HCT116 (cell line): ENCODE measurements around the gene TXNDC15. TPM values are rescaled to one million over a fixed set of nuclear protein-coding genes. Genes with fewer than 3 reads are reported as not detected.
A peak's percentile ranks its signal among the peaks of the same experiment; 100 is the strongest.

Experiments used
- ATAC-seq: fragments of 200-7000 bp; cut with Tn5 transposase; 2 replicates; pipeline ENCODE4 v1.9.1; 2020; ENCODE audit warnings: mild to moderate bottlenecking, moderate library complexity
- BruUV-seq: library from RNA; stranded (reverse); fragments of 400-500 nt; replicated peaks from 2 replicates; lab custom pipeline; 2021; lab: Mats Ljungman, UMichigan
- CTCF ChIA-PET: fragments of 300-600 bp; sonication (Branson Sonifier 250); formaldehyde crosslinking; loops from one replicate; lab custom pipeline; 2021; ENCODE audit warnings: antibody characterized with exemption; lab: Charles Lee
- POLR2A ChIA-PET: fragments of 300-600, 350-600 bp; sonication (Branson Sonifier 250); formaldehyde crosslinking; loops from one replicate; lab custom pipeline; 2021; ENCODE audit warnings: antibody characterized with exemption; lab: Charles Lee
- RAD21 ChIA-PET, 2 experiments: fragments of 300-600 bp; sonication (Branson Sonifier 250); formaldehyde crosslinking; loops; one replicate each; lab custom pipeline; 2023; ENCODE audit warnings: low total read pairs in 2 of 2; ENCODE audit not compliant: uncharacterized antibody in 2 of 2, unreplicated experiment in 2 of 2, low non-redundant PET in 1 of 2; lab: Charles Lee
- DNase-seq: peaks from one replicate; pipeline ENCODE4 v3.0.0-alpha.2; 2010; ENCODE audit warnings: low read depth, low spot score
- H2AFZ ChIP-seq: fragments of 200-600 bp; shearing (Covaris generic), sonication (generic); 2 replicates; pipeline ENCODE4 v1.6.1; 2017; ENCODE audit warnings: low read depth, mixed run types, mixed read lengths, antibody characterized with exemption, low read length; ENCODE audit not compliant: poor library complexity, severe bottlenecking
- H3K27ac ChIP-seq: 2 replicates; pipeline ENCODE4 v1.5.1; 2012; ENCODE audit warnings: low read depth, low read length
- H3K27me3 ChIP-seq: fragments of 200-600 bp; sonication (generic); 2 replicates; pipeline ENCODE4 v1.6.1; 2016; ENCODE audit warnings: mixed run types, low read length, mixed read lengths; ENCODE audit not compliant: insufficient read depth
- H3K36me3 ChIP-seq, 2 experiments: fragments of 200-500 bp in 1 of 2; fragments of 200-600 bp in 1 of 2; sonication (Bioruptor generic) in 1 of 2; sonication (generic) in 1 of 2; 2 replicates each; pipeline versions ENCODE4 v1.5.1 to v1.6.1; 2014 to 2016; ENCODE audit warnings: low read length in 2 of 2, inconsistent platforms in 1 of 2, mixed read lengths in 1 of 2, mixed run types in 1 of 2; ENCODE audit not compliant: insufficient read depth in 2 of 2, control insufficient read depth in 1 of 2
- H3K4me1 ChIP-seq, 2 experiments: fragments of 200-600 bp in 1 of 2; sonication (generic) in 1 of 2; 2 replicates each; pipeline versions ENCODE4 v1.5.1 to v1.6.1; 2012 to 2017; ENCODE audit warnings: low read length in 2 of 2, inconsistent platforms in 1 of 2, mild to moderate bottlenecking in 1 of 2, mixed read lengths in 1 of 2, mixed run types in 1 of 2, moderate library complexity in 1 of 2; ENCODE audit not compliant: insufficient read depth in 2 of 2, control insufficient read depth in 1 of 2
- H3K4me2 ChIP-seq: fragments of 200-600 bp; sonication (generic); 2 replicates; pipeline ENCODE4 v1.6.1; 2017; ENCODE audit warnings: mixed run types, low read length, mixed read lengths
- H3K4me3 ChIP-seq, 2 experiments: fragments of 200-600 bp in 1 of 2; sonication (generic) in 1 of 2; replicated peaks in 1 of 2; 2 replicates each; pipeline ENCODE4 v1.5.1; 2011 to 2016; ENCODE audit warnings: low read length in 2 of 2, control low read depth in 1 of 2, low read depth in 1 of 2, mild to moderate bottlenecking in 1 of 2, mixed read lengths in 1 of 2, mixed run types in 1 of 2
- H3K79me2 ChIP-seq: fragments of 200-600 bp; sonication (generic); 2 replicates; pipeline ENCODE4 v1.6.1; 2017; ENCODE audit warnings: mild to moderate bottlenecking, mixed run types, low read length, moderate library complexity, mixed read lengths; ENCODE audit not compliant: insufficient read depth
- H3K9ac ChIP-seq: fragments of 200-600 bp; sonication (generic); 2 replicates; pipeline ENCODE4 v1.6.1; 2016; ENCODE audit warnings: low read length, mixed read lengths
- H3K9me2 ChIP-seq: fragments of 200-600 bp; sonication (generic), shearing (Covaris generic); 2 replicates; pipeline ENCODE4 v1.6.1; 2017; ENCODE audit warnings: mixed run types, mild to moderate bottlenecking, moderate library complexity; ENCODE audit not compliant: insufficient read depth
- H3K9me3 ChIP-seq, 2 experiments: fragments of 200-500 bp in 1 of 2; fragments of 200-600 bp in 1 of 2; sonication (Bioruptor generic) in 1 of 2; sonication (generic) in 1 of 2; 2 replicates each; pipeline ENCODE4 v1.6.1; 2014 to 2017; ENCODE audit warnings: low read length in 2 of 2, mixed read lengths in 2 of 2, inconsistent platforms in 1 of 2, low read depth in 1 of 2, mild to moderate bottlenecking in 1 of 2, mixed run types in 1 of 2, moderate library complexity in 1 of 2; ENCODE audit not compliant: control insufficient read depth in 1 of 2, insufficient read depth in 1 of 2
- H4K20me1 ChIP-seq: fragments of 200-600 bp; sonication (generic), shearing (Covaris generic); 2 replicates; pipeline ENCODE4 v1.6.1; 2017; ENCODE audit warnings: mixed run types, mild to moderate bottlenecking, moderate library complexity; ENCODE audit not compliant: insufficient read depth
- CBX3 ChIP-seq: IDR thresholded peaks from 2 replicates; pipeline ENCODE4 v1.6.1; 2012; ENCODE audit warnings: low read depth
- CEBPB ChIP-seq: IDR thresholded peaks from 2 replicates; pipeline ENCODE4 v1.6.1; 2012; ENCODE audit warnings: low read depth
- EGR1 ChIP-seq: IDR thresholded peaks from 2 replicates; pipeline ENCODE4 v1.6.1; 2012; ENCODE audit warnings: low read depth
- ELF1 ChIP-seq: IDR thresholded peaks from 2 replicates; pipeline ENCODE4 v1.6.1; 2012; ENCODE audit warnings: low read depth, borderline replicate concordance
- EZH2 ChIP-seq: fragments of 200-600 bp; sonication (generic); IDR thresholded peaks from 2 replicates; pipeline ENCODE4 v1.6.1; 2017; ENCODE audit warnings: antibody characterized with exemption, mixed run types
- POLR2A ChIP-seq: IDR thresholded peaks from 2 replicates; pipeline ENCODE4 v1.7.0; 2011; ENCODE audit warnings: borderline replicate concordance; ENCODE audit not compliant: insufficient read depth, insufficient read length; ENCODE audit errors: extremely low read depth
- POLR2AphosphoS5 ChIP-seq: IDR thresholded peaks from 2 replicates; pipeline ENCODE4 v1.6.1; 2011; ENCODE audit warnings: mild to moderate bottlenecking, low read depth, low read length, moderate library complexity
- RAD21 ChIP-seq: IDR thresholded peaks from 2 replicates; pipeline ENCODE4 v1.6.1; 2012; ENCODE audit warnings: low read depth, mild to moderate bottlenecking
- SIN3A ChIP-seq: IDR thresholded peaks from 2 replicates; pipeline ENCODE4 v1.6.1; 2012; ENCODE audit warnings: low read depth
- SP1 ChIP-seq: IDR thresholded peaks from 2 replicates; pipeline ENCODE4 v1.6.1; 2012; ENCODE audit warnings: low read depth
- SRF ChIP-seq: IDR thresholded peaks from 2 replicates; pipeline ENCODE4 v1.6.1; 2012; ENCODE audit warnings: low read depth
- YY1 ChIP-seq: IDR thresholded peaks from 2 replicates; pipeline ENCODE4 v1.6.1; 2011; ENCODE audit warnings: low read length, low read depth, moderate library complexity, mild to moderate bottlenecking; ENCODE audit not compliant: insufficient replicate concordance; ENCODE audit errors: extremely low read depth
- ZFX ChIP-seq: fragments of 450-650 bp; IDR thresholded peaks from 2 replicates; pipeline ENCODE4 v1.6.1; 2017
- ZNF274 ChIP-seq: fragments of 200-500 bp; sonication (Bioruptor generic); IDR thresholded peaks from 2 replicates; pipeline ENCODE4 v1.6.1; 2014; ENCODE audit warnings: mild to moderate bottlenecking, low read depth, low read length, inconsistent platforms
- intact Hi-C: fragments of 100-400 bp; cut with micrococcal nuclease; formaldehyde crosslinking; loops from 2 replicates; pipeline ENCODE4 v1.10.0; 2022
- total RNA-seq: library from RNA; stranded (reverse); gene quantifications from one replicate; pipeline ENCODE4 v1.2.1, GENCODE V29; 2021; ENCODE audit not compliant: unreplicated experiment
- TF ChIP-seq, protein P1 (sequence below): IDR thresholded peaks from 2 replicates; pipeline ENCODE4 v1.6.1; 2012
- TF ChIP-seq, protein P2 (sequence below): IDR thresholded peaks from 2 replicates; pipeline ENCODE4 v1.6.1; 2012

TXNDC15 gene
- total RNA-seq, 1 experiment from 2014 or later, result 17.8 TPM

GRCh38 chr5:134887593-134888159 lies 13.5 kb downstream of the TXNDC15 start:
- ChIA-PET RAD21 (no interaction called here), CTCF (no interaction called here)
- Histone ChIP-seq H3K27ac (no peak overlapping the region), H3K79me2 (no peaks in the 10 kb centered on the region), H3K4me2 (no peak overlapping the region), H3K36me3 (0 out of 4 replicates have a peak, but pooled peaks cover 0 to 4% of the 10 kb centered on the region in 2 experiments), H3K27me3 (no peaks in the 10 kb centered on the region)
- BruUV-seq, result no TSS peak
- intact Hi-C loops, result no loop called here
- no peak for DNase-seq
- no peak for TF ChIP-seq EGR1
- TF ChIP-seq SP1, result no peak
- TF ChIP-seq RAD21, result no peak
- no peak for TF ChIP-seq EZH2
- no peak for TF ChIP-seq CBX3
- no peak for TF ChIP-seq POLR2AphosphoS5
- TF ChIP-seq, protein P1, sequence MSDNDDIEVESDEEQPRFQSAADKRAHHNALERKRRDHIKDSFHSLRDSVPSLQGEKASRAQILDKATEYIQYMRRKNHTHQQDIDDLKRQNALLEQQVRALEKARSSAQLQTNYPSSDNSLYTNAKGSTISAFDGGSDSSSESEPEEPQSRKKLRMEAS, result no peak
- TF ChIP-seq ZNF274, result no peak
- no peak for TF ChIP-seq SRF
- no peak for TF ChIP-seq CEBPB
- TF ChIP-seq, protein P2, sequence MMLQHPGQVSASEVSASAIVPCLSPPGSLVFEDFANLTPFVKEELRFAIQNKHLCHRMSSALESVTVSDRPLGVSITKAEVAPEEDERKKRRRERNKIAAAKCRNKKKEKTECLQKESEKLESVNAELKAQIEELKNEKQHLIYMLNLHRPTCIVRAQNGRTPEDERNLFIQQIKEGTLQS, result no peak
- no peak for TF ChIP-seq ZFX
- TF ChIP-seq, all 23 proteins: peak for 0
- H3K4me1 ChIP-seq, result no peaks in the 10 kb centered on the region
- no peak overlapping the region for H2AFZ ChIP-seq
- no peak overlapping the region for H3K4me3 ChIP-seq
- H3K9me3 ChIP-seq, result no peaks in the 10 kb centered on the region
- H3K9ac ChIP-seq, result no peak overlapping the region
- H4K20me1 ChIP-seq, result no peaks in the 10 kb centered on the region
- POLR2A ChIA-PET, result no interaction called here
- no peaks in the 10 kb centered on the region for H3K9me2 ChIP-seq
- ATAC-seq, result peak; percentile 25; the same call in 1 of the 2 replicates

- no peaks in the 10 kb centered on the region for H3K9me2 ChIP-seq
- CTCF ChIA-PET, result no interaction called here
- no peaks in the 10 kb centered on the region for H3K79me2 ChIP-seq
- no peak overlapping the region for H2AFZ ChIP-seq
- RAD21 ChIA-PET, result no interaction called here
- intact Hi-C loops, result no loop called here
- ATAC-seq (no peak), DNase-seq (no peak)
- H3K4me2 ChIP-seq, result no peak overlapping the region
- 0 out of 4 replicates have a peak, but pooled peaks cover 0 to 4% of the 10 kb centered on the region in 2 experiments for H3K36me3 ChIP-seq
- H3K27ac ChIP-seq, result no peak overlapping the region
- H4K20me1 ChIP-seq, result no peaks in the 10 kb centered on the region
- no peak overlapping the region for H3K4me3 ChIP-seq
- H3K9ac ChIP-seq, result no peak overlapping the region
- no peaks in the 10 kb centered on the region for H3K27me3 ChIP-seq
- POLR2A ChIA-PET, result interaction anchor here (1.2 kb wide), 1 partner anchor 15 kb away, joined by 3 read pairs; the partner anchor contains the start of gene TXNDC15
- no TSS peak for BruUV-seq
- no peaks in the 10 kb centered on the region for H3K9me3 ChIP-seq
- TF ChIP-seq YY1 (no peak), SIN3A (no peak), ELF1 (no peak), POLR2A (no peak)
- H3K4me1 ChIP-seq, result no peaks in the 10 kb centered on the region
Observed at GRCh38 chr5:134889335-134889734, 15.2 kb downstream of the TXNDC15 start.
